Cardiac muscle cell (in vitro differentiated cells and primary cell): Measurements from ENCODE around the gene ANXA1. TPM values are rescaled to one million over a fixed set of nuclear protein-coding genes. Genes with fewer than 3 reads are reported as not detected.

ENCODE experiments used
- DNase-seq, 2 donors: peaks; one replicate each; pipeline versions ENCODE4 v3.0.0 to v3.0.0-alpha.2; 2010 to 2017; ENCODE audit warnings: low read depth in 1 of 2, low spot score in 1 of 2
- H3K27ac ChIP-seq: fragments of 200-600 bp; sonication (generic); 2 replicates; pipeline ENCODE4 v1.5.1; 2016
- H3K27me3 ChIP-seq: fragments of 200-600 bp; sonication (generic); 2 replicates; pipeline ENCODE4 v1.6.0; 2016; ENCODE audit warnings: control low read depth
- H3K36me3 ChIP-seq: fragments of 200-600 bp; sonication (generic); 2 replicates; pipeline ENCODE4 v1.5.1; 2016; ENCODE audit warnings: control low read depth
- H3K4me1 ChIP-seq: fragments of 200-600 bp; sonication (generic); 2 replicates; pipeline ENCODE4 v1.8.1; 2017; ENCODE audit warnings: low read depth, mild to moderate bottlenecking, mixed run types
- H3K4me3 ChIP-seq: fragments of 200-600 bp; sonication (generic); 2 replicates; pipeline ENCODE4 v1.5.1; 2016; ENCODE audit warnings: mild to moderate bottlenecking
- H3K9me3 ChIP-seq: fragments of 200-600 bp; sonication (generic); 2 replicates; pipeline ENCODE4 v1.5.1; 2017; ENCODE audit warnings: low read depth, mild to moderate bottlenecking, control low read depth
- CTCF ChIP-seq: IDR thresholded peaks from 2 replicates; pipeline ENCODE4 v1.5.1; 2012; ENCODE audit warnings: low read depth, mild to moderate bottlenecking, low read length
- polyA plus RNA-seq: library from polyadenylated mRNA; unstranded; fragments of >200 nt; fragmentation: Nextera tagmentation; extraction: Ambion mirVana; gene quantifications from 2 replicates; pipeline ENCODE4 v1.2.1, GENCODE V29; 2016
- total RNA-seq: library from RNA; depleted of rRNA; stranded (reverse); fragments of >200 nt; gene quantifications from 2 replicates; pipeline ENCODE4 v1.2.3, GENCODE V29; 2016

ANXA1 gene
- total and polyA plus RNA-seq, 2 experiments from 2014 or later, result 1.2 to 13.7 TPM

- no peak for TF ChIP-seq CTCF
- no peak for DNase-seq
- Histone ChIP-seq H3K9me3 (no peaks in the 10 kb centered on the region), H3K4me3 (no peak overlapping the region), H3K36me3 (no peaks in the 10 kb centered on the region), H3K27me3 (no peaks in the 10 kb centered on the region), H3K4me1 (no peaks in the 10 kb centered on the region), H3K27ac (no peak overlapping the region)
Observed at GRCh38 chr9:73174330-73174980, 22.8 kb downstream of the ANXA1 start.

DNA sequence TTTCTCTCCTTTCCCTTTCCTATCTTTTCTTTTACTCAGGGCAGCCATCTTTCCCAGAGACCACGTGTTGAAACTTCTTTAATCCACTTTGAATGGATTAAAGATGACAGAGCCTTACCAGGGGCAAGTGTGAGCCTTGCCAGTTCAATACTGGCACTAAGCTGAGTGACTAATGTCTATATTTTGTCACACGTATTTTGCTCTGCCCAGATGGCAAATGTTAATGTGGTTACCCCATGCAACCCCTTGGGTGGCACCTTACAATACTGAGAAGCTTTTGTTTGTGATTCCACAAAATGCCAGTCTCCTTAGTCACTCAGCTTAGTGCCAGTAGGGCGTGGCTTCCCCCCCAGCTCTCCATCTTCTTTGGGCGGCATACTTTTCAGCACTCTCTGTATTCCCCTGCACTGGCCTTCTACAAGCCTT lies 24.8 kb downstream of the ANXA1 start:
- DNase-seq, result peak in 1 of 2 donors; percentile 39
- Histone ChIP-seq H3K27ac (no peak overlapping the region), H3K9me3 (no peaks in the 10 kb centered on the region), H3K36me3 (no peaks in the 10 kb centered on the region), H3K4me3 (no peak overlapping the region), H3K27me3 (no peaks in the 10 kb centered on the region), H3K4me1 (no peaks in the 10 kb centered on the region)
- no peak for TF ChIP-seq CTCF

DNA sequence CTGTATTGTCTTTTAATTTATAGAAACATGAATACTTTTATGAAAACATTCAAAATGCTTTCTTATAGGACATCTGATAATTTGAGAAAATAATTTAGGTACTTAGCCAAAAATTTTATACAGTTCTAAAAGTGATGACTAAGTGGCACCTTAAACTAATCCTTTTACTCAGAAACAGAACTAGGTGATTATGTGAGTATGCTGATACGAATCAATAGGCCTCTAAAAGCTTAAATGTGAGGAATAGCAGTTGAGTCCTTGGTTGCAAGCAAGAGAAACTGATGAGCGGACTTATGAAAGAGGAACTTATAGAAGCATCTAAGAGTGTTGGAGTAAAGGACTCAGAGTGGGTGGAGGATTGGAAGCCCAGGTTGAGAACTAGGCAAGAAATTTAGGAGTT lies 26.4 kb downstream of the ANXA1 start:
- Histone ChIP-seq H3K9me3 (no peaks in the 10 kb centered on the region), H3K27ac (no peak overlapping the region), H3K4me3 (no peak overlapping the region), H3K4me1 (no peaks in the 10 kb centered on the region), H3K27me3 (no peaks in the 10 kb centered on the region), H3K36me3 (no peaks in the 10 kb centered on the region)
- TF ChIP-seq CTCF, result no peak
- DNase-seq, result no peak

DNA sequence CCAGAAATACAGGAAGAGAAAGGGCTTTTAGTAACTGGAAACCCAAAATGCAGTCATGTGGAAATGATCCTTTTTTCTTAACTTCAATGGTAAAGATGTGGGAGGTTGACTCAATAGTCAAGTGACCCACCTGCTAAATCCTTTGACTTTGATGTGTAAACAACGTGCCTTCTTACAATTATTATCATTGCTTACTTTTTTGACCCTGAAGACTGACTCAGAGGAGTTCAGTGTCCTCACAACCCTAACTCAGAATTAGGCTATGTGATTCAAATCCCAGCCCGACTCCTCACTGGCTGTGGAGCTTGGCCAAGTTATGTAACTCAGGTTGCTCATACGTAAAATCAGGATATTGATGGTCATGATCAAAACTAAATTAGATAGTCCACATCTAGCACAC lies 27.9 kb downstream of the ANXA1 start:
- no peak for TF ChIP-seq CTCF
- no peak for DNase-seq
- H3K36me3 ChIP-seq, result no peaks in the 10 kb centered on the region
- H3K27ac ChIP-seq, result no peak overlapping the region
- H3K9me3 ChIP-seq, result no peaks in the 10 kb centered on the region
- H3K4me3 ChIP-seq, result no peak overlapping the region
- no peaks in the 10 kb centered on the region for H3K4me1 ChIP-seq
- no peaks in the 10 kb centered on the region for H3K27me3 ChIP-seq

DNA sequence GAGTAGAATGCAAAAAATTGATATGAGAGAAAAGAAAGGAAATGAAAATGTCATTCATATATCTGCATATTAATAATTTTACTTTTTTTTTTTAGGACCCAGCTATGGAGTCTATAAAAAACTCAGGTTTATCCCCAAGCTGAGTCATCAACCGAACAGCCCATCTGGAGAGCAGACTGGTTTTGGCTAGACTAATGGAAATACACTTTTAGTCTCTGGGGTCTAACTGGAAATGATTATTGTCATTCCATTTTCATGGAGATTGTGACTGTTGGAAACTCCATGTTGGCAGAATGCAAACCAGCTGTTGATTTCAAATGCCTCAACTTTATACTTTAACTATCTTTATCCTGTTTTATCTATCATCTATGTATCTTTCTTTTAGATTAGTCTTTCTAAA lies 28.7 kb downstream of the ANXA1 start:
- H3K4me1 ChIP-seq, result no peaks in the 10 kb centered on the region
- peak in 1 of 2 donors; percentile 60 for DNase-seq
- H3K27me3 ChIP-seq, result no peaks in the 10 kb centered on the region
- H3K27ac ChIP-seq, result no peak overlapping the region
- H3K4me3 ChIP-seq, result no peak overlapping the region
- H3K9me3 ChIP-seq, result no peaks in the 10 kb centered on the region
- H3K36me3 ChIP-seq, result no peaks in the 10 kb centered on the region
- TF ChIP-seq CTCF, result no peak
